HL-60/S4 (cell line): Measurements from ENCODE around the gene C5orf34.
"Not testable (repeated sequence)": the region's sequence is repeated elsewhere in the genome, so short reads cannot be mapped to it uniquely, and the experiment has no call there.

Source experiments
- in situ Hi-C: fragments of 300-500 bp; cut with MboI; formaldehyde crosslinking; loops from 2 replicates; pipeline ENCODE4 v1.14.3; 2022; ENCODE audit warnings: low sequenced_read_pairs

The C5orf34 gene

GRCh38 chr5:43514816-43515677, at the start of gene C5orf34:
Gene C5orf34, minus strand, starts transcription at chr5:43515148. Its CDS starts 5,809 bp downstream, at chr5:43509339.
- in situ Hi-C loops: no loop called here

DNA sequence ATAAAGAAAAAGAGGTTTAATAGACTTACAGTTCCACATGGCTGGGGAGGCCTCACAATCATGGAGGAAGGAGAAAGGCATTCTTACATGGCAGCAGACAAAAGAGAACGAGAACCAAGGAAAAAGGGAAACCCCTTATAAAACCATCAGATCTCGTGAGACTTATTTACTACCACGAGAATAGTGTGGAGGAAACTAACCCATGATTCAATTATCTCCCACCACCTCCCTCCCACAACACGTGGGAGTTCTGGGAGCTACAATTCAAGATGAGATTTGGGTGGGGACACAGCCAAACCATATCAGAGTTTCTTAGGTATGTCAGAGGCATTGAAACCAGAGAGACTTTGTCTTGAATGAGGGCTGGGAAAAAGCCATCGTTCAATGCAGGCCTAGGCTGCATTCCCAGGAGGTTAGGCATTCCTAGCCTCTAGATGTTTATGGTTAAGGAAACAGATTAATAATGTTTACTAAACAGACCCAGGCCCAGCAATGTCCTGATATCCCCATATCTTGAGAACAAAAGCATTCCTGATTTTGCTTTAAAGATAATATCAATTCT, 49.4 kb upstream of the C5orf34 start:
- in situ Hi-C loops: no loop called here

- in situ Hi-C loops: no loop called here
These were observed 48.4 kb upstream of the C5orf34 start for GRCh38 chr5:43563321-43563720.

GRCh38 chr5:43561356-43561755, 46.4 kb upstream of the C5orf34 start:
- in situ Hi-C loops: no loop called here

DNA sequence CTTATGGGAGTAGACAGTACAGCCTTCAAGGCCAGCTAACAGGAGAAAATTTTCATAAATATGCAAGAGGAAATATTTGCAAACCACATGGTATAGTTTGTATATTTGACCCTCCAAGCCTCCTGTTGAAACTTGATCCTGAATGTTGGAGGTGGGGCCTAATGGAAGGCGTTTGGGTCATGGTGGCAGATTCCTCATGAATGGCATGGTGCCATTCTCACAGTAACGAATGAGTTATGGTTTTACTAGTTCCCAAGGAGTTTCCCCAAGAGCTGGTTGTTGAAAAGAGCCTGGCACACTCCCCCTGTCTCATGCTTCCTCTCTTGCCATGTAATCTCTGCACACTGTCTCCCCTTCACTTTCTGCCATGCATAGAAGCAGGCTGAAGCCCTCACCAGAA, 45.2 kb upstream of the C5orf34 start:
- in situ Hi-C loops: no loop called here

DNA sequence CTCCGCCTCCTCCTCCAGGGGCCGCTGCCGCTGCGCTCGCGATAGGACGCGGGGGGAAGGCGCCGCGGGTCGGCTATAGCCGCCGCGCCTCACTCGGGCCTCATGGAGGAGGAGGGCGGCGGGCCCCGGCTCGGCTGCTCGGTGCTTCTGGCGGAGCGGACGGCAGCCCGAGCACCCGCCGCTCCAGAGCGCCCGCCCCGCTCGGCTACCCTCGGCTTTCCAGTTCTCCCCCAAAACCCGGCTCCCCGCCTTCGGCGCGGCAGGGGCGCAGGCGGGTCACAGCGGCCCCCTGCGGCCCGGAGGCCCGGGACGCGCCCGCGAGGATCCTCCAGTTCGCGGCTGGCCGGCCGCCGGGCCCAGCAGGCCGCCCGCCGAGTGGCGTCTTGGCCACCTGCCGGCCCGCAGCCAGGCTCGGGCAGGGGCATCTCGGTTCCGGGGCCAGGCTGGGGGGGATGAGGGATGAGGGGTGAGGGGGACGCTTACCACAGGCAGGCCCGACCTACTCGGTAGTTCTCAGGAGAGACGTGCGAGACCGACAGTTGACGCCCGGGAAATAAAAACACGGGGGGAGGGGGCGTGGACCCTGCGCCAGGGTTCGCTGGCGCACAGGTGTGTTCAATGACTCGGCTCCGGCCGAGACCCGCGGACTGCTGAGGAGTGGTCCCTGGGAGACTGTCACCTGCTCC, 42.1 kb upstream of the C5orf34 start, which contains the start of gene PAIP1:
TSS of gene PAIP1 (minus strand) at position 221 of the 686 bp plus-strand sequence. CDS start 231 bp downstream, outside the sequence.
- in situ Hi-C loops: no loop called here

DNA sequence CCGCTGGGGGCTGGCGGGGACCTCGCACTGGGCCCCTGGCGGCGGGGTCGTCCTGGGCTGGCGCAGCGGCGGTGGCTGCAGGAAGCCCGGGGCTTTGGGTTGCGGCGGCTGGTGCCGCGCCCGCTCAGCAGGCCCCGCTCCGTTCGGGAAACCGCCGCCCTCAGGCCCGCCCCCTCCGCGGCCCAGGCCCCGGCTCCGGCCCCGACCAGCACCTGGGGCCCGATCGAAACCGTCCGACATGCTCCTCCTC, 41.6 kb upstream of the C5orf34 start:
- in situ Hi-C loops: not testable (repeated sequence)

DNA sequence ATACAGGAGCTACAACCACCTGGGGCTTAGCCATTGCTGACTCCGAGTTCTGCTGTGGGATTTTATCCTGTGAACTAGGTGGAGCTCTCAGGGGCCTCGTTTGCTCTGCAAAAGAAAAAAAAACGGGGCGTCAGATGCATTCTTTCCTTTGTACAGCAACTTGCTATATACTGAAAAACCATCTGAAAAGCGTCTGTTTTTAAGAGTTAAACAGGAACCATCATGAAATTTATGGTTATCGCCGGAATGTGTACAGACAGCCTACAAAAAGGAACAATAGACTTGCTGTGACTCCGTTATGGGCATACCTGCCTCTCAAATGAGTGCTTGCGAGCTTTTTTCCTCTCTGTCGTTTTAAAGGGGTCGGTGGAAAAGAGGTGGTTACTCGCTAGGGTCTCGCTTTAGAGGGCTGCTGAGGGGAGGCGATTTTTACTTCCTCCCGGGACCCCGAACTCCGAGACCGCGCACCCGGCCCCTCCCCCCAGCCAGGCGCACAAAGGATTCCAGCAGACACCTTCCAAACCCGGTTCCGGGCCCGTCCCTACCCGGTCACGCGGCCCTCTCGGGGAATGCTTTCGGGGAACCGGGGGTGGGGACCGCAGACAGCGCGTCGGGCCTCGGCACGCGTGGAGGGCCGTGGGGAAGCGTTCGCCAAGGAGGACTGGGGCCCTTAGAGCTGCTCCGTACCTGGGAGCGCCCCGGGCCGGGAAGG, 41.1 kb upstream of the C5orf34 start:
- in situ Hi-C loops: no loop called here

GRCh38 chr5:43554497-43554896, 39.5 kb upstream of the C5orf34 start:
- in situ Hi-C loops: no loop called here

GRCh38 chr5:43553381-43553780, 38.4 kb upstream of the C5orf34 start:
- in situ Hi-C loops: no loop called here

GRCh38 chr5:43551731-43552130, 36.8 kb upstream of the C5orf34 start:
- in situ Hi-C loops: no loop called here

- in situ Hi-C loops: not testable (repeated sequence)
These were observed 34.3 kb upstream of the C5orf34 start for GRCh38 chr5:43549272-43549671.

DNA sequence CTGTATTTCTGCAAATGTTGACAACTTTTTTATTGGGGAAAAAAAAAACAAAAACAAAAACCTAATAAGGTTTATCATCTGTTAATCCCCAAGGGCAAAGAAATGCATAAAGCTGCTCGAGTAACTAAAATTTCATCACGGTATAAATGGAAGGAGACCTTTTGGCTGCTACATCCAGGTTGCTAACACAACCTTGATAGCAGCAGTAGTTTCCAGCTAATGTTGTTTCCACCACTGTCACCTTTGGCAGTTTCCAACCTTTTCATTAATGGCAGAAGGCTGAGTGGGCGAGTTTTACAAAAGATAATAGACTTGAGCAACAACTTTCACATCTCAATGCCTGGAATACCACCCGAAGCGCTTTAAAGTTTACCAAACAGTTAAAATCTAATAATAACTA, 33.4 kb upstream of the C5orf34 start:
- in situ Hi-C loops: no loop called here

- in situ Hi-C loops: no loop called here
These were observed 32.6 kb upstream of the C5orf34 start for GRCh38 chr5:43547532-43547931.

GRCh38 chr5:43543434-43543833, 28.5 kb upstream of the C5orf34 start:
- in situ Hi-C loops: no loop called here

GRCh38 chr5:43540746-43541145, 25.8 kb upstream of the C5orf34 start:
- in situ Hi-C loops: no loop called here

GRCh38 chr5:43536972-43537371, 22.0 kb upstream of the C5orf34 start:
- in situ Hi-C loops: no loop called here

GRCh38 chr5:43533646-43534045, 18.7 kb upstream of the C5orf34 start:
- in situ Hi-C loops: no loop called here

DNA sequence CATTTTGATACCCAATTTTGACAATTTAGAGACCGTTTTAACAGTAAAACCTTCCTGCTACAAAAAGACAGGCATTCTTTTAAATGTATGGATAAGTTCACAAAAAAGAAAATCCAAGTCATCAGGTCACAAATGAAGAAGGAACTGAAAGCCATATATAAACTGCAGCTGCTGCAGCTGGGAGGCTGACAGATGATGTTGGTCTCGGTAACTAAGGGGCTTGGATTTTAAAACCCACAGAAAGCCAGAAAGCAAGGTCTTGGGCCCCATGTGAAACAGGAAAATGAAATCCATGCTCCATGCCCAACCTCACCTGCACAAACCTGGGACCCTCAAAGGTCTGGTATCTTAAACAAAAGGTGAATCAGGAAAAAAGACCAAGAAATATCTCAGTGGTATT, 15.7 kb upstream of the C5orf34 start:
- in situ Hi-C loops: no loop called here

DNA sequence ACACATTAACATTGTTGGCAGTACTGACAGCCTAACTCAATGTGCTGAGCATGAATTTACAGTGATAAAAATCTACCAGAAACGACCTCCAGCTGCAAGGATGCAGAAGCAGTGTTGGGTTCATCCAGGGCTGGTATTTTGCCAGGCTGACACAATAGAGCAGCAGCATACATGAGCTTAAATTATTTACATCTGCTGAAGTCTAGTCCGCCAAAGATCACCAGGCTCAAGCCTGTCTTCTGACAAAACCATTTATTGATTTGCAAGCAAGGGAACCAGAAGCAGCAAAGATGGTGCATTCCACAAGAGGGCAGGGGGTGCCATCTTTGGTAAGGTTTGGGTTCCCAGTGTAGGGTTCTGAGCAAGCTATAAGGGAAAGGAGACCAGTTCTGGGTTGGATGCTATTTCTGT, 8.7 kb upstream of the C5orf34 start:
- in situ Hi-C loops: no loop called here

- in situ Hi-C loops: no loop called here
These were observed 5.7 kb upstream of the C5orf34 start for GRCh38 chr5:43520615-43521014.
